ENCODE measurements around the gene PIP4K2A.

PIP4K2A gene

DNA sequence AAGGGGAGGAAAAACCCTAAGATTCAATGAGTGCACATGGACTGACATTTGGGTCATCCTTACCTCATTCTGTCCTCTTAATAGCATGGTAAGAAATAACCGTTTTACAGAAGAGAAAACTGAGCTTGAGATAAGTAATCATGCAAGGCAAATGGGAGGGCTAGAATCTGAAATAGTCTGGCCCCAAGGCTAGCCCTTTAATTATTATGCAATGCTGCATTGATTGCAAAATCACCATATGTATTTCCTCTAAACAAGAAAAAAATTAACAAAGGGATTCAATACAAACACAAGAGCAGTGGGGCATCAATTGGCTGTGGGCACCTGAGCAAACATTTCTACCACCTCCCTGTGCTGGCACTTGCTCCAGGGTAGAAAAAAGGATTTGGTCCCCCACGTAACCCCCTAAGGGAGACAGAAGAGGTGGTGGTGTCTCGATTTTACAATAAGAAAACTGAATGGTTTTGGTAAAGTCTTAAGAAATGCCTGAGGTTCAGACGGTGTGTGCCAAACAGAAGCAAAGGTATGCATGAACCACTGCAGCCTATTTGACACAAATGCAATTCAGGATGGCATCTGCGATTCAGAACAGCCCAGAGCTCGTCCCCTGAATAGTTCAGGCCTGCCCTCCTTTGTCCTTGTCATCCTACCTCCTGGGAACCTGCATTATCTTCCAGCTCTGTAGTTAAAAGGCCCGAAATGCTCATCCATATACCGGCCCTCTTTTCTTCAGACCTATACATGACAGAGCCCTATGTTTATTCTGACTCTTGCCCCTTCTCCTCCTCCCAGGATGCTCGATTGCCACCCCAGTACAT, 23.6 kb downstream of the PIP4K2A start:
- no peak for DNase-seq

DNA sequence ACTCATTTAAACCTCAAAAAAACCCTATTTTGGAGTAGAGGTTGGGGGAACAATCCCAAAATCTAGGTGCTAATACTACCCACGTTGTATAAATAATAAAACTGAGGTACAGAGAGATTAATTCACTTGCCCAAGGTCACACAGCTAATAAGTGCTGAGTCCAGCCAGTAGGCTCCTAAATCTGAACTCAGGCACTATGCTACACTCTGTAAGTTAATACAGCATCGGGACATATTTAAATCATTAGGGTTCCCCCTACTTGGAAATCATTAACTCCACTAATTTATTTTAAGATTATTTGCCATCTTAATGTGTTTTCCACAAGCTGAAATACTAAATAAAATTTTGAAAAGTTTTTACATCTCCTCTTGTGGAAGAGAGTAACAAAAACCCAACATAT, 24.2 kb downstream of the PIP4K2A start:
- no peak for DNase-seq

GRCh38 chr10:22686347-22686746, 28.0 kb downstream of the PIP4K2A start:
- no peak for DNase-seq

DNA sequence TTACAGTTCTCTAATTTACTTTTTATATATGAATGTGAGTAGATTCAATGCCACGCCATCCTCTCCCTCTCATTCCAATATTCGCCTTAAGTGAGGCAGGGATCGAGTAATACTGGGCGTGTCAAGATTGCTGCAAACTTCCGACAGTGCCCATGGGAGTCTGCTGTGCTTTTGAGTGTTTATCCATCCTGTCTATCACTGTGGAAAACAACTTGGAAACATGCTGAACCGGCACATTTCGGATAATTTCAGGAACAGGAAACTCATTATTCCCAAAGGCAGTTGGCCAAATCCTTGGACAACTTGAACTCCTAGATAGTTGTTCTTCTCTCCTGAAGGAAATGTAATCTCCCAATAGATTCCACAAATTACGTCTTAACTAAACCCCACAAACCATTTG, 28.5 kb downstream of the PIP4K2A start:
- DNase-seq: no peak

- no peak for DNase-seq
Observed at GRCh38 chr10:22684699-22685098, 29.7 kb downstream of the PIP4K2A start.

- DNase-seq: no peak
Observed at GRCh38 chr10:22683140-22683389, 31.3 kb downstream of the PIP4K2A start.

DNA sequence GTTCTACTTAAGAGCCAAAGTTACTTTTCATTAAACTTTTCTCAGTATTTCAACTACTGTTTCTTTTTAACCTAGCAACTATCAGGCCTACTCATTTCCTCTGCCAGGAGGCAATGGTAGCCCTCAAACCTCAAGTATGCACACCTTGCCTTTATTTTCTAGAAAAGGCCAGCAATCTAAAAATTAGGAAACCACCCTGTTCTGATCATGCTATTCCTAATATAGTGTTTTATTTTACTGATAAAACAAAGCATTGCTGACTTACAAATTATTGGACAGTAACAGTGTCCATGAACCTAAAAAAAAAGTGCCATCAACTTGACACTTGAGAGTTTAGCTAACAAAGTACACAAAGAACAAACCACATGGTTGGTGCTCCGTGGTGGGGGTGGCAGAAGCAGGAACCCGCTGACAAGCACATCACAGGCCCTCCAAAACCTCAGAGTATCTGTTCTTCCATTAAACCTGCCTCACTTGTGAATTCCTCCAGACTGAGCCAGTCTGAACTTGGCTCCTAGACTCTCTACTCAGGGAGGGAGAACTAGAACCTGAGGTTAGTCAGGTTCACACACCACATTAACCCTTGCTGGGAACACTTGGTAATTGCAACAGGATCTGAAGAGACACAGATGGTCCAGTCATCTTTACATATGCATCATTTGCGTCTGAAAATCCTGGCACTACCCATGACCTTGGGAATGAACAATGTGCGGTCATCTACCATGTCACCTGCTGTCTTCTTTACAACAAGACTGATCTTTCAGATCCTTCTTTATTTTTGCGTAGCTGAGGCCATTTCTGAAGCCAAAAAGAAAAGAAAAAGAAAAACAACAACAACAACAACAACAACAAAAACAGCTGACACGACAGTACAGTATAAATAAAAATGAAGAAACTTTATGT, 31.9 kb downstream of the PIP4K2A start:
- DNase-seq: peak; percentile 67

DNA sequence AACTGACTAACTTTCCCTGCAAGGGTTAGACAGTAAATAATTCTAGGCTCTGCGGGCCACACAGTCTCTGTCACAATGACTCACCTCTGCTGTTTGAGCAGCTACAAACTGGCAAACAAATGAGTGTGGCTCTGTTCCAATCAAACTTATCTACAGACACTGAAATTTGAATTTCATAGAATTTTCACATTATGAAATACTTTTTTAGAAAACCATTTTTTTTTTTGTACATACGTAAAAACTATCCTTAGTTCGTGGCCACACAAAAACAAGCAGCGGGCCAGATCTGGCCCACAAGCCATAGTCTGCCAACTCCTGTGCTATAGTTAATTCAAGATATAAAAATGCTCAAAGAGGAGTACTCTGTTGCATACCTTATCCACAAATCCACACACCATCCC, 32.6 kb downstream of the PIP4K2A start:
- peak; percentile 62 for DNase-seq

DNA sequence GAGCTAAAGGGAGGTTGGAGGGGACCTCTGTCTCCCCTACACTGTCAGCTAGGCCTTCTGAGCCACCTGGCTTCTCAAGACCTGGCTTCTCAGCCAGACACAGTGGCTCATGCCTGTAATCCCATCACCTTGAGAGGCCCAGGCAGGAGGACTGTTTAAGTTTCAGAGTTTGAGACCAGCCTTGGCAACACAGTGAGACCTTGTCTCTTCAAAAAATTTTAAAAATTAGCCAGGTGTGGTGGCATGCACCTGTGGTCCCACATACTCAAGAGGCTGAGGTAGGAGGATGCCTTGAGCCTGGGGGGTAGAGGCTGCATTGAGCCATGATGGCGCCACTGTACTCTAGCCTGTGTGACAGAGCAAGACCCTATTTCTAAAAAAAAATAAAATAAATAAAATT, 33.1 kb downstream of the PIP4K2A start:
- no peak for DNase-seq

- no peak for DNase-seq
Observed at GRCh38 chr10:22679608-22680007, 34.8 kb downstream of the PIP4K2A start.

GRCh38 chr10:22677333-22677732, 37.0 kb downstream of the PIP4K2A start:
- DNase-seq: no peak

DNA sequence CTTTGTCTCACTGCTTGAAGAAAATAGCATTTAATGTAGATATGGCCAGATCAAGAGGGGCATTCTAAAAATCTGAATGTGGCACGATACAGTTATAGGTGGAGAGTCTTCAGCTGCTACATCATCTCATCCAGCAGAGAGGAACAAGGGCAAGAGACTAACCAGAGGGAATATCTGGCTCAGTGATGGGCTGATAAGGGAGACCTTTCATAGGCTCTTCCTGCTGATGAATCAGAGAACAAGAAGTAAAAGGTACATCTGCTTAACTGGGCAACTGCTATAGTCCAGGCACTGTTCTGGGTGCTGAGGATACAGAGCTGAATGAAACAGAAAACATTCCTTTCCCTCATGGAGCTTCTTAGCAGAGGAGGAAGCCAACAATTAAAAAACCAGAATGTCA, 37.9 kb downstream of the PIP4K2A start:
- no peak for DNase-seq

GRCh38 chr10:22674573-22674930, 39.8 kb downstream of the PIP4K2A start:
- no peak for DNase-seq

- no peak for DNase-seq
Observed at GRCh38 chr10:22673785-22674572, 40.4 kb downstream of the PIP4K2A start.

GRCh38 chr10:22673091-22673392, 41.3 kb downstream of the PIP4K2A start:
- DNase-seq: no peak

- DNase-seq: no peak
Observed at GRCh38 chr10:22672319-22673090, 41.9 kb downstream of the PIP4K2A start.

DNA sequence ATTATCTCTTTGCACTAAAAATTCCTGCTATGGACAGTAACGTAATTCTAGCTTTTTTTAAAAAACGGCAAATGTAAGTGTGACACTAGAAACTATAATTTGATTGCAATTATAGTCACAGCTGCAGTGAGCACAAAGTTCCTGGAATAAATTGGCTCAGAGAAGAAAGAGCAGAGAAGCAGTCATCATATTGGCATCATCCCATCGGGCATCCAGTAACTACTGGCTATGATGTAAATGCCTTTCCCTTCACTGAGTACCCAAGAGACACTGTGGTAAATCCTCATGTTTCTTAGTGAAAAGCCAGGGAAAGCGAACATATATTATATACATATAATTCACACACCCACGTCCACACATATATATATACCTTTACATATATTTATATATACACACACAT, 43.6 kb downstream of the PIP4K2A start:
- DNase-seq: no peak

- no peak for DNase-seq
Observed at GRCh38 chr10:22669163-22669711, 45.1 kb downstream of the PIP4K2A start.

GRCh38 chr10:22667093-22667480, 47.3 kb downstream of the PIP4K2A start:
- no peak for DNase-seq

DNA sequence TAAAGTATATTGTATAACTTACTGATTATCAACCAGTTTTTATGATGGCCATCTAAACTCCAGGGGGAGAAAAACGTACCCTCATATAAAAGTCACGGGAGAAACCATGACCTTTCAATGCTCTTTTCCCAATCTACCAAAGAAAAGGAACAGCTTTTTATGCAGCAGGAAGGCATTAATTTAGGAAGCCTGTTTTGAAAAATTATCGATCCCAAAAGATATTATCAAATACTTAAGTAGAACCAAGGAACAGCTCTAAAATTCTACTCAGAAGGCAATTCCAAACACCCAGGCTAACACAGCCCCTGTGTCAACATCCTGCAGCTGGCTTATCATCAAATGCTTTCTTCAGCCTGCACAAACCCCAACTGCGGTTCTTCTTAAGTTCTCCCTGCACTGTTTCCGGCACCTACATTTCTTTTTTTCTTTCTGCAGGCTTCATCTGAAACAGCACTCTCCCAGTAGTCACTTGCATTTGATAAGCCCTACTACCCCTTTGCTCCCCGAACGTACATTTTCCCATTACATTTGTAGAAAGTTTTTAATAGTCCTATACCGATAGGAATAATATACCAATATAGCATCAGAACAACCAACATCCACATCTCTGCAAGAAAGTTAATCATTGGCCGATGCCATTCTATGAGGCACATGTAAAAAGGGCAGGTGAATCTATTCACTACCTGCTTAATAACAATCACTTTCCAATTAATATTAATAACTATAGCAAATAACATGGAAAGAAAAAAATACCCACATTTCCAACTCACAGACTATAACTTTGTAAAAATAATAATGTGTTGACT, 47.9 kb downstream of the PIP4K2A start:
- DNase-seq: peak; percentile 67

- DNase-seq: no peak
Observed at GRCh38 chr10:22665329-22665728, 49.0 kb downstream of the PIP4K2A start.
